ENCODE data around the gene RNF157.
"Not testable (repeated sequence)": the region's sequence is repeated elsewhere in the genome, so short reads cannot be mapped to it uniquely, and the experiment has no call there.

Gene RNF157

GRCh38 chr17:76195281-76196096 is 44.8 kb downstream of the RNF157 start:
- no peak for DNase-seq

- DNase-seq, result no peak
Observed at GRCh38 chr17:76193591-76193990, 46.7 kb downstream of the RNF157 start.

GRCh38 chr17:76191896-76192295 is 48.4 kb downstream of the RNF157 start:
- no peak for DNase-seq

- no peak for DNase-seq
Observed at GRCh38 chr17:76189741-76190140, 50.6 kb downstream of the RNF157 start.

GRCh38 chr17:76189247-76189646 is 51.0 kb downstream of the RNF157 start:
- DNase-seq, result no peak

- no peak for DNase-seq
Observed at GRCh38 chr17:76188213-76189016, 51.9 kb downstream of the RNF157 start.

- DNase-seq, result not testable (repeated sequence)
Observed at GRCh38 chr17:76186774-76187173, 53.5 kb downstream of the RNF157 start.

GRCh38 chr17:76184290-76184689 is 56.0 kb downstream of the RNF157 start:
- DNase-seq, result no peak

GRCh38 chr17:76182016-76182764 is 58.1 kb downstream of the RNF157 start:
- DNase-seq, result peak in 54 of 56 donors; percentile 11 to 93 (median 62)

GRCh38 chr17:76179496-76180467 is 60.5 kb downstream of the RNF157 start:
- DNase-seq, result no peak

GRCh38 chr17:76178124-76178523 is 62.2 kb downstream of the RNF157 start:
- no peak for DNase-seq

GRCh38 chr17:76176701-76177574 is 63.4 kb downstream of the RNF157 start:
- DNase-seq, result no peak

GRCh38 chr17:76174037-76174436 is 66.3 kb downstream of the RNF157 start:
- DNase-seq, result no peak

GRCh38 chr17:76173474-76173873 is 66.8 kb downstream of the RNF157 start:
- no peak for DNase-seq

GRCh38 chr17:76171706-76172105 is 68.6 kb downstream of the RNF157 start:
- DNase-seq, result no peak

- DNase-seq, result no peak
Observed at GRCh38 chr17:76170114-76170513, 70.2 kb downstream of the RNF157 start.

GRCh38 chr17:76166906-76167305 is 73.4 kb downstream of the RNF157 start:
- DNase-seq, result peak in 4 of 56 donors; percentile 4 to 23 (median 12)

GRCh38 chr17:76166168-76166567 is 74.1 kb downstream of the RNF157 start:
- peak in 41 of 56 donors; percentile 9 to 79 (median 46) for DNase-seq

GRCh38 chr17:76164331-76164730 is 76.0 kb downstream of the RNF157 start:
- DNase-seq, result no peak
